A673 (cell line): ENCODE measurements around the gene BCAT1. TPM values are rescaled to one million over a fixed set of nuclear protein-coding genes. Genes with fewer than 3 reads are reported as not detected.

Source experiments
- BruUV-seq: library from RNA; stranded (reverse); fragments of 400-500 nt; replicated peaks from 2 replicates; lab custom pipeline; 2021; lab: Mats Ljungman, UMichigan
- CTCF ChIA-PET: fragments of 300-600 bp; sonication (Branson Sonifier 250); formaldehyde crosslinking; loops from one replicate; lab custom pipeline; 2022; ENCODE audit warnings: antibody characterized with exemption; lab: Charles Lee
- POLR2A ChIA-PET: fragments of 300-600 bp; sonication (Branson Sonifier 250); formaldehyde crosslinking; loops from one replicate; lab custom pipeline; 2022; ENCODE audit warnings: antibody characterized with exemption; ENCODE audit not compliant: low non-redundant PET; lab: Charles Lee
- DNase-seq: peaks from one replicate; pipeline ENCODE4 v3.0.0-alpha.2; 2015; ENCODE audit warnings: low spot score
- H3K27ac ChIP-seq: fragments of 200-600 bp; sonication (generic); 2 replicates; pipeline ENCODE4 v1.5.1; 2016; ENCODE audit warnings: mixed run types, low read depth, mild to moderate bottlenecking, mixed read lengths, antibody characterized with exemption, low read length; ENCODE audit not compliant: poor library complexity, severe bottlenecking
- H3K27me3 ChIP-seq: fragments of 200-600 bp; sonication (generic); replicated peaks from 2 replicates; pipeline ENCODE4 v1.6.1; 2017; ENCODE audit warnings: mixed run types, low read depth, mild to moderate bottlenecking, mixed read lengths, antibody characterized with exemption, low read length; ENCODE audit not compliant: insufficient read depth, poor library complexity
- H3K36me3 ChIP-seq: fragments of 200-600 bp; sonication (generic); 2 replicates; pipeline ENCODE4 v1.6.1; 2016; ENCODE audit warnings: mixed run types, mild to moderate bottlenecking, mixed read lengths, antibody characterized with exemption, low read length; ENCODE audit not compliant: insufficient read depth, poor library complexity, severe bottlenecking
- H3K4me1 ChIP-seq: fragments of 200-600 bp; sonication (generic); 2 replicates; pipeline ENCODE4 v1.6.1; 2017; ENCODE audit warnings: mixed run types, mild to moderate bottlenecking, mixed read lengths, antibody characterized with exemption, low read length; ENCODE audit not compliant: insufficient read depth, poor library complexity, severe bottlenecking
- H3K4me3 ChIP-seq: fragments of 200-600 bp; sonication (generic); 2 replicates; pipeline ENCODE4 v1.5.1; 2016; ENCODE audit warnings: low read depth, mixed run types, mild to moderate bottlenecking, mixed read lengths, low read length; ENCODE audit not compliant: poor library complexity, severe bottlenecking
- H3K9me3 ChIP-seq: fragments of 200-600 bp; sonication (generic); 2 replicates; pipeline ENCODE4 v1.6.1; 2016; ENCODE audit warnings: mixed run types, low read depth, mild to moderate bottlenecking, mixed read lengths, antibody characterized with exemption, low read length; ENCODE audit not compliant: poor library complexity, severe bottlenecking
- CTCF ChIP-seq: fragments of 300-800, 200-600 bp; sonication (generic); conservative IDR thresholded peaks from 2 replicates; pipeline ENCODE4 v1.5.1; 2017; ENCODE audit warnings: low read depth, mild to moderate bottlenecking, antibody characterized with exemption, low read length, moderate library complexity, mixed read lengths
- EZH2 ChIP-seq: fragments of 200-600 bp; sonication (generic); IDR thresholded peaks from 2 replicates; pipeline ENCODE4 v1.6.1; 2017; ENCODE audit warnings: borderline replicate concordance, low read depth, mild to moderate bottlenecking, mixed read lengths, antibody characterized with exemption, low read length; ENCODE audit not compliant: poor library complexity, severe bottlenecking
- intact Hi-C: fragments of 100-400 bp; cut with micrococcal nuclease; formaldehyde crosslinking; loops from one replicate; pipeline ENCODE4 v1.10.0; 2022; ENCODE audit not compliant: unreplicated experiment
- total RNA-seq: library from RNA; stranded (reverse); gene quantifications from 2 replicates; pipeline ENCODE4 v1.2.3, GENCODE V29; 2021

BCAT1 gene
- total RNA-seq, 1 experiment from 2014 or later, result 195 TPM

GRCh38 chr12:24822121-24822899 is 126.6 kb downstream of the BCAT1 start:
- Histone ChIP-seq H3K27ac (no peak overlapping the region), H3K9me3 (no peaks in the 10 kb centered on the region), H3K27me3 (no peaks in the 10 kb centered on the region), H3K4me3 (no peak overlapping the region), H3K36me3 (peaks cover 40% of the 10 kb centered on the region), H3K4me1 (peaks cover 13% of the 10 kb centered on the region)
- TF ChIP-seq EZH2 (no peak), CTCF (no peak)
- intact Hi-C loops, result no loop called here
- CTCF ChIA-PET, result no interaction called here
- no TSS peak for BruUV-seq
- POLR2A ChIA-PET, result no interaction called here
- DNase-seq, result no peak

DNA sequence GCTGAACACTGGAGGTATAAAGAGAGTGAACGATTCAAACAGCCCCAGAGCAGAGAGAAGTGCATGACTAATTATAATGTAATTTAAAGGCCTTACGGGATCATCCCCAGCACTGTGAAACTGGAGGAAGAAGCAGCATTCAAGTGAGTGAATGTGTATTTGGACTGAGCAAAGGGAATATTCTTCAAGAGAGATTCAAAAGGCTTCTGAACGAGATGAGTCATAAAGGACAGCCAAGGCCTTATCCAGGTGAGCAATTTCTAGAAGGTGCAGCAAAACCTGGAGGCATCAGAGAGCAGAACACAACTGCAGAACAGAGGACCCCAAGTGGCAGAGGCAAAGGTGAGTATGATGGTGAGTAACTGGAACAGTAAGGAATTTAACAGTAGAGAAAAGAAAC is 127.2 kb downstream of the BCAT1 start:
- no peak for TF ChIP-seq CTCF
- DNase-seq, result no peak
- H3K27ac ChIP-seq, result no peak overlapping the region
- BruUV-seq, result no TSS peak
- ChIA-PET POLR2A (no interaction called here), CTCF (no interaction called here)
- H3K27me3 ChIP-seq, result no peaks in the 10 kb centered on the region
- no peaks in the 10 kb centered on the region for H3K9me3 ChIP-seq
- peaks cover 40% of the 10 kb centered on the region for H3K36me3 ChIP-seq
- intact Hi-C loops, result no loop called here
- no peak overlapping the region for H3K4me3 ChIP-seq
- peaks cover 13% of the 10 kb centered on the region for H3K4me1 ChIP-seq

- H3K4me3 ChIP-seq, result no peak overlapping the region
- BruUV-seq, result no TSS peak
- no peak for DNase-seq
- intact Hi-C loops, result no loop called here
- no peaks in the 10 kb centered on the region for H3K9me3 ChIP-seq
- POLR2A ChIA-PET, result no interaction called here
- peaks cover 13% of the 10 kb centered on the region for H3K4me1 ChIP-seq
- CTCF ChIA-PET, result no interaction called here
- TF ChIP-seq EZH2 (no peak), CTCF (no peak)
- no peak overlapping the region for H3K27ac ChIP-seq
- H3K27me3 ChIP-seq, result no peaks in the 10 kb centered on the region
- H3K36me3 ChIP-seq, result peaks cover 32% of the 10 kb centered on the region
These were observed 128.0 kb downstream of the BCAT1 start for GRCh38 chr12:24820872-24821271.
